NCI-H146 treated with DMSO at 0.1 percent for 48 hours (cell line): ENCODE data around the gene MT4.
"Not testable (repeated sequence)": the region's sequence is repeated elsewhere in the genome, so short reads cannot be mapped to it uniquely, and the experiment has no call there.

ENCODE experiments used
- DNase-seq: peaks from one replicate; lab custom pipeline; 2025; ENCODE audit not compliant: unreplicated experiment; lab: John Stamatoyannopoulos, UW

Gene MT4

DNA sequence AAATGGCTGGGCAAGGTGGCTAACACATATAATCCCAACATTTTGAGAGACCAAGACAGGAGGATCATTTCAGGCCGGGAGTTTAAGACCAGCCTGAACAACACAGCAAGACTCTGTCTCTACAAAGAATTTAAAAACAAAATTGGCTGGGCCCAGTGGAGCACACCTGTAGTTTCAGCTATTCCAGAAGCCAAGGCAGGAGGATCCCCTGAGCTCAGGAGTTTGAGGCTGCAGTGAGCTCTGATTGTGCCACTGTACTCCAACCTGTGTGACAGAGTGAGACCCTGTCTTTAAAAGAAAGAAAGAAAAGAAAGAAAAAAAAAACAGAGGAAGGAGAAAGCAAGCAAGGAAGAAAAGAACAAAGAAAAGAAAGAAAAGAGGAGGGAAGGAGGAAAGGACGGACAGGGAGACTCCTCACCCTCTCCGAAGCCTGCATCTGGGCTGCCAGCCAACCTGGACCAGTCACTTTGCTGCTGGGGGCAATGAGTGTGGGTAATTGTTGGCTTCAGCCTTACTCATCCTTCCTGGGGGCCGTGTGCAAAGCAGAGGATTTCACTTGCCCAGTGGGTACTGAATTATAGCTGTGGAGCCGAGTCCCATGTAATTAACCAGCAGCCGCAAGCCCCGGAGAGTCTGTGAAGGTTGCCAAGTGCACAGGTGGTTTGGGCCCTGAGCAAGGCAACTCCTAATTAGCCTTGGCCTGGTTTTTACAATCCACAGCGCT is 6.7 kb upstream of the MT4 start:
- peak; percentile 21 for DNase-seq

GRCh38 chr16:56559109-56559508 is 5.8 kb upstream of the MT4 start:
- DNase-seq = no peak

- no peak for DNase-seq
Measured at GRCh38 chr16:56560447-56560846, 4.4 kb upstream of the MT4 start.

GRCh38 chr16:56561126-56561525 is 3.7 kb upstream of the MT4 start:
- DNase-seq = no peak

DNA sequence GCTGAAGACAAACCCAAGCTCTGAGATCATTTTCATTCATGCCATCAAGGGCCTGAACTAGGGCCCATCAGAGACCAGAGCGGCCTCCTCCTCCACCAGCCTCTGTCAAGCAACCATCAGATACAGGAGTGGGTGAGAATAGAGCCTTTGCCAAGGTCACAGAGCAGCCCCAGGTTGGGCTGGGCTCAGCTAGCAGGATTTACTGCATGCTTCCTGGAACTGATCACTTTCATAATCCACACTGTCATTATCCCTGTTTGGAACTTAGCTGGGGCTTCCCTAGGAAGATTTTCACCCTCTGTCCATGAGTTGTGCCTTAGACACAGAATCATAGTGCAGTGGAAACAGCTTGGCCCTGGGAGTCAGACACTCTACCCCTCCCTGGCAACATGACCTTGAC is 5.1 kb downstream of the MT4 start:
- no peak for DNase-seq

- DNase-seq = no peak
Measured at GRCh38 chr16:56571525-56571924, 6.7 kb downstream of the MT4 start.

- no peak for DNase-seq
Measured at GRCh38 chr16:56574625-56575024, 9.8 kb downstream of the MT4 start.

GRCh38 chr16:56576585-56577299 is 11.9 kb downstream of the MT4 start:
- peak; percentile 25 for DNase-seq

DNA sequence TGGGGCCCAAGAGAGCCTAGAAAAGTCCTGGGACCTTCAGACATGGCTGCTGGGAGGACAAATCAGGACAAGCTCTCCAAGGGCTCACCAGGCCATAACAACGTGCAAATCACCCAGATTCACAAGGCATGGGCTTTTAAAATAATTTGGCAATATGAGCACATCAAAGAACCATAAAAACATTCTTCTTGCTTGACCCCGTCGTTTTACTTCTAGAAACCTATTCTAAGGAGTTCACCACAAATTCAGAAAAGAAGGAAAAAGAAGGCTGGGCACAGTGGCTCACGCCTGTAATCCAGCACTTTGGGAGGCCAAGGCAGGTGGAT is 12.4 kb downstream of the MT4 start:
- no peak for DNase-seq

DNA sequence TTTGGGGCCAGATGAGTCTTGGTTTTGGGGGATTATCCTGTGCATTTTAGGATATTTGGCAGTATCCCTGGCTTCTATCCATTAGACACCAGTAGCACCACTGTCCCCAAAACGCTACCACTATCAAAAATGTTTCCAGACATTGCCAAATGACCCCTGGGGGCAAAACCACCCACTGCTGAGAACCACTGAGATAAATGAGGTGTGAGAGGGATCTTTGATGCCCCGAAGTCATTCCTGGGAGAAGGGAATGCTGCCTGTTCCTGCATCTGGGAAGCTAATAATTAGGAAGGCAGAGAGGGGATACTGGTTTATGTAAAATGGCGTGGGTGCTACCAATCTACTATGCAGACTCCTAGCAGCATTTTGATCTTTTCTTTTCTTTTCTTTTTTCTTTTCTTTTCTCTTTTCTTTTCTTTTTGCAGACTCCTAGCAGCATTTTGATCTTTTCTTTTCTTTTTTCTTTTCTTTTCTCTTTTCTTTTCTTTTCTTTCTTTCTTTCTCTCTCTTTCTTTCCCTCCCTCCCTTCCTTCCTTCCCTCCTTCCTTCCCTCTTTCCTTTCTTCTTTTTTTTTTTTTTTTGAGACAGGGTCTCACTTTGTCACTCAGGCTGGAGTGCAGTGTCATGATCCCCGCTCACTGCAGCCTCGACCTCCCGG is 15.6 kb downstream of the MT4 start:
- DNase-seq = no peak

GRCh38 chr16:56582911-56583310 is 18.0 kb downstream of the MT4 start:
- not testable (repeated sequence) for DNase-seq

DNA sequence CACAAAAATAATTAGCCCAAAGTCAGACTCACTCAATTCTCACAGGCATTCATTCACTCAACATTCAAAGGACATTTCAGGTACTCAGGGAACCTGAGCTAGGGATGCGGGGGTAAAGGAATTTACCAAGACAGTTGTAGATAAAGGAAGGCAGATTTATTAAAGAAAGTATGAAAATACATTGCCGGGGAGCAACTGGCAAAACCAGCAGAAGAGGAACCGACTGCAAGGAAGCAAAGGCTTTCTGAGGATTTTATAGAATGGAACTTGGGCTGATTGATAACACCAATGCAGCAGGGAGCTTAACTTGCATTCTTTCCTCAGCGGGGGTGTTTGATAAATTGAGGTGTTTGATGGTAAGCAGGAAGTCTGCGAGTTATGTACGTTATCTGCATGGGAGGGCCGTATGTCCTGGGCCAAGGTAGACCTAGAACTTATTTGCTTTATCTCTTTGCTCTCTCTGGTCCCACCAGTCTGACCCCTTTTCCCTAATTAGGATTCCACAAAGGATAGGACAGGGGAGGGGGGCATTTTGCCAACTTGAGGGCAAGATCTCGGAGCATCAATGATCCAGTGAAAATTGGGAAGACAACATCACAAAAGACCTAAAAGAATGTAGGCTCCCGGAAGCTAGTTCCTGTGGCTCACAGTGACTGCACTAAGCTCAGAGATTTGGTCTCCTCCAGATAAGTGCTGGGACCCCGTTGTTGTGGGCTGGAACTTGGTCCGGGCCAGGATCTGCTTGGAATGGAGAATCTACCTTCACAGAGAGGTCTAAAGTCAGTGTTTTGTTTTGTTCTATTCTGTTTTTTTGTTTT is 18.7 kb downstream of the MT4 start:
- no peak for DNase-seq

DNA sequence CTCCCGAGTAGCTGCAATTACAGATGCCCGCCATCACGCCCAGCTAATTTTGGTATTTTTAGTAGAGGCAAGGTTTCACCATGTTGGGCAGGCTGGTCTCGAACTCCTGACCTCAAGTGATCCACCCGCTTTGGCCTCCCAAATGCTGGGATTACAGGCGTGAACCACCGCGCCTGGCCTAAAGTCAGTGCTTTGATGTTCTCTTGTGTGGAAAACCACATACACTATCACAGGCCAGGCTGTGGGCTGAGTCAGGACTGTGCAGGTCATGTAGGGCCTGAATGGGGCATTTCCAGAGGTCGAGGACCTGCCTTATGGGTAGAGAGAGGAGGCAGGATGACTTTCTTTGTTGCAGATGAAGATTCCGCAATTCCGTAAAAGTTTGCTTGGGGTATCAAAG is 19.4 kb downstream of the MT4 start:
- no peak for DNase-seq

GRCh38 chr16:56588781-56589140 is 23.9 kb downstream of the MT4 start:
- no peak for DNase-seq

- peak; percentile 28 for DNase-seq
Measured at GRCh38 chr16:56589141-56590039, 24.5 kb downstream of the MT4 start, which contains the start of gene MT3. TSS of gene MT3 (plus strand) at chr16:56589528. CDS start at chr16:56589591, 63 bp downstream.

GRCh38 chr16:56591377-56592060 is 26.6 kb downstream of the MT4 start:
- DNase-seq = no peak

GRCh38 chr16:56593573-56594291 is 28.9 kb downstream of the MT4 start:
- no peak for DNase-seq

GRCh38 chr16:56594292-56594619 is 29.4 kb downstream of the MT4 start:
- DNase-seq = no peak

DNA sequence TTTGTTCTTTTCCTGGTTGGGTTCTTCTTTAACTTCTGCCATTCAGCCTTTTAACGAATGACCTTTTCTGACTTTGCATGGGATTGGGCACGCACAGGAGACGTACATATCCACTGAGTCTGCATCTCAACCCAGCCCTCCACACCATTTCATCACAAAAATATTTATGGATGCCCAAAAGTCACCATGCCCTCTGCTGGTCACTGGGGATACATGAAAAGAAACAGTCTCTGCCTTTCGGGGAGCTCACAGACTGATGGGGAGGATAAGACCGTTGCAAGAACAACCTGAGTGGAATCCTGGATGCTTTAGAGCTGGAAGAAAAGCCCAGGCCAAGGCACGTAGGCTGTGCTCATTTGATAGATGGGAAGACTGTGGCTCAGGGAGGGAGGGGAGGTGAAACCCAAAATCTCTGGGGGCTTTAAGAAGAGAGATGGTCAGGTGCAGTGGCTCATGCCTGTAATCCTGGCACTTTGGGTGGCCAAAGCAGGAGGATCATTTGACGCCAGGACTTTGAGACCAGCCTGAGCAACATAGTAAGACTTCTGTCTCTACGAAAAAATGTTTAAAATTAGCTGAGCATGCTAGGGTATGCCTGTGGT is 35.6 kb downstream of the MT4 start:
- peak; percentile 17 for DNase-seq
